IMR-90 (cell line): ENCODE measurements around the gene GPR158. TPM values are rescaled to one million over a fixed set of nuclear protein-coding genes. Genes with fewer than 3 reads are reported as not detected.

Experiments
- ATAC-seq: fragments of 200-7000 bp; cut with Tn5 transposase; 2 replicates; pipeline ENCODE4 v1.9.1; 2020; ENCODE audit warnings: low read depth, mild to moderate bottlenecking, moderate library complexity
- BruUV-seq: library from RNA; stranded (reverse); fragments of 400-500 nt; replicated peaks from 2 replicates; lab custom pipeline; 2021; lab: Mats Ljungman, UMichigan
- CTCF ChIA-PET: fragments of 300-600 bp; formaldehyde crosslinking; extraction: SDS; loops from one replicate; lab custom pipeline; 2021; ENCODE audit warnings: antibody characterized with exemption; lab: Yijun Ruan, JAX
- POLR2A ChIA-PET: fragments of 300-600 bp; sonication (Branson Sonifier 250); formaldehyde crosslinking; loops from one replicate; lab custom pipeline; 2022; ENCODE audit warnings: antibody characterized with exemption; ENCODE audit not compliant: unreplicated experiment; lab: Charles Lee
- DNase-seq: peaks from one replicate; pipeline ENCODE4 v3.0.0; 2013
- H2AFZ ChIP-seq: replicated peaks from 2 replicates; pipeline ENCODE3; 2013; ENCODE audit warnings: low read length, mild to moderate bottlenecking; ENCODE audit not compliant: poor library complexity
- H2AK5ac ChIP-seq: 2 replicates; pipeline ENCODE4 v1.6.1; 2013; ENCODE audit warnings: low read depth, low read length, inconsistent platforms
- H2AK9ac ChIP-seq: replicated peaks from 2 replicates; pipeline ENCODE3; 2013; ENCODE audit warnings: mild to moderate bottlenecking, low read depth, low read length, moderate library complexity; ENCODE audit not compliant: poor library complexity
- H2BK120ac ChIP-seq: 2 replicates; pipeline ENCODE4 v1.6.1; 2013; ENCODE audit warnings: low read depth, low read length, inconsistent platforms
- H2BK15ac ChIP-seq: 3 replicates; pipeline ENCODE4 v1.6.1; 2013; ENCODE audit warnings: low read depth, low read length, inconsistent platforms
- H2BK20ac ChIP-seq: 2 replicates; pipeline ENCODE4 v1.6.1; 2013; ENCODE audit warnings: low read depth, mild to moderate bottlenecking, inconsistent platforms, low read length, moderate library complexity
- H2BK5ac ChIP-seq: 2 replicates; pipeline ENCODE4 v1.6.1; 2013; ENCODE audit warnings: mild to moderate bottlenecking, low read depth, low read length, inconsistent platforms; ENCODE audit not compliant: poor library complexity, severe bottlenecking
- H3K14ac ChIP-seq: replicated peaks from 2 replicates; pipeline ENCODE4 v1.6.1; 2013; ENCODE audit warnings: low read depth, low read length, inconsistent platforms
- H3K18ac ChIP-seq: 2 replicates; pipeline ENCODE4 v1.6.1; 2013; ENCODE audit warnings: low read depth, low read length, control low read depth
- H3K23ac ChIP-seq: 2 replicates; pipeline ENCODE4 v1.6.1; 2013; ENCODE audit warnings: low read depth, low read length, inconsistent platforms
- H3K27ac ChIP-seq: 2 replicates; pipeline ENCODE4 v1.5.1; 2013; ENCODE audit warnings: mild to moderate bottlenecking, control low read depth, low read length; ENCODE audit not compliant: insufficient read depth
- H3K27me3 ChIP-seq: 2 replicates; pipeline ENCODE4 v1.6.1; 2013; ENCODE audit warnings: low read length; ENCODE audit not compliant: control insufficient read depth, insufficient read depth
- H3K36me3 ChIP-seq: 2 replicates; pipeline ENCODE4 v1.6.1; 2013; ENCODE audit warnings: low read length, mixed read lengths; ENCODE audit not compliant: control insufficient read depth, insufficient read depth
- H3K4ac ChIP-seq: 2 replicates; pipeline ENCODE4 v1.6.1; 2013; ENCODE audit warnings: low read depth, low read length, inconsistent platforms
- H3K4me1 ChIP-seq: 2 replicates; pipeline ENCODE4 v1.6.1; 2013; ENCODE audit warnings: low read length, mixed read lengths; ENCODE audit not compliant: control insufficient read depth, insufficient read depth
- H3K4me2 ChIP-seq: 2 replicates; pipeline ENCODE4 v1.6.1; 2013; ENCODE audit warnings: low read depth, mild to moderate bottlenecking, control low read depth, low read length, moderate library complexity
- H3K4me3 ChIP-seq: 2 replicates; pipeline ENCODE4 v1.5.1; 2013; ENCODE audit warnings: low read depth, mild to moderate bottlenecking, control low read depth, low read length, moderate library complexity; ENCODE audit not compliant: insufficient read depth
- H3K56ac ChIP-seq: 2 replicates; pipeline ENCODE4 v1.6.1; 2013; ENCODE audit warnings: low read length, inconsistent platforms; ENCODE audit not compliant: insufficient read depth; ENCODE audit errors: extremely low read depth
- H3K79me1 ChIP-seq, 2 experiments: 2 replicates each; pipeline ENCODE4 v1.6.1; 2013; ENCODE audit warnings: low read length in 2 of 2, inconsistent platforms in 1 of 2, low read depth in 1 of 2
- H3K9ac ChIP-seq: 2 replicates; pipeline ENCODE4 v1.6.1; 2013; ENCODE audit warnings: low read depth, low read length, control low read depth
- H3K9me1 ChIP-seq: 2 replicates; pipeline ENCODE4 v1.6.1; 2013; ENCODE audit warnings: low read length, inconsistent platforms; ENCODE audit not compliant: insufficient read depth
- H3K9me3 ChIP-seq: 2 replicates; pipeline ENCODE4 v1.6.1; 2013; ENCODE audit warnings: low read length; ENCODE audit not compliant: control insufficient read depth, insufficient read depth
- H4K20me1 ChIP-seq: 2 replicates; pipeline ENCODE4 v1.6.1; 2013; ENCODE audit warnings: low read length, inconsistent platforms; ENCODE audit not compliant: insufficient read depth
- H4K5ac ChIP-seq: 2 replicates; pipeline ENCODE4 v1.6.1; 2013; ENCODE audit warnings: mild to moderate bottlenecking, low read depth, low read length, control low read depth
- H4K8ac ChIP-seq, 2 experiments: 2 replicates each; pipeline ENCODE4 v1.6.1; 2013; ENCODE audit warnings: low read depth in 2 of 2, low read length in 2 of 2, control low read depth in 1 of 2, inconsistent platforms in 1 of 2
- H4K91ac ChIP-seq: 2 replicates; pipeline ENCODE4 v1.6.1; 2013; ENCODE audit warnings: low read depth, low read length, inconsistent platforms; ENCODE audit not compliant: insufficient read depth
- BHLHE40 ChIP-seq: fragments of 150-350 bp; IDR thresholded peaks from 2 replicates; pipeline ENCODE4 v1.6.1; 2016; ENCODE audit warnings: mild to moderate bottlenecking, low read depth, low read length
- CEBPB ChIP-seq: IDR thresholded peaks from 2 replicates; pipeline ENCODE4 v1.6.1; 2012; ENCODE audit warnings: low read depth, low read length, improper control_type of control experiment
- CTCF ChIP-seq: conservative IDR thresholded peaks from 2 replicates; pipeline ENCODE4 v1.5.1; 2012; ENCODE audit warnings: mild to moderate bottlenecking, low read depth, low read length, improper control_type of control experiment
- FOS ChIP-seq: fragments of 150-350 bp; IDR thresholded peaks from 2 replicates; pipeline ENCODE4 v1.6.1; 2016; ENCODE audit warnings: low read depth, low read length
- MAFK ChIP-seq: IDR thresholded peaks from 2 replicates; pipeline ENCODE4 v1.6.1; 2012; ENCODE audit warnings: low read depth, low read length, improper control_type of control experiment
- MAZ ChIP-seq: IDR thresholded peaks from 2 replicates; pipeline ENCODE4 v1.6.1; 2012; ENCODE audit warnings: low read depth, mild to moderate bottlenecking, low read length, improper control_type of control experiment, moderate library complexity, borderline replicate concordance
- MXI1 ChIP-seq: IDR thresholded peaks from 2 replicates; pipeline ENCODE4 v1.6.1; 2012; ENCODE audit warnings: low read depth, mild to moderate bottlenecking, low read length, moderate library complexity, borderline replicate concordance
- NFE2L2 ChIP-seq: fragments of 150-350 bp; IDR thresholded peaks from 2 replicates; pipeline ENCODE4 v1.6.1; 2016; ENCODE audit warnings: low read depth, mild to moderate bottlenecking, low read length
- POLR2A ChIP-seq: IDR thresholded peaks from 2 replicates; pipeline ENCODE4 v1.6.1; 2012; ENCODE audit warnings: mild to moderate bottlenecking, low read depth, low read length
- RAD21 ChIP-seq: IDR thresholded peaks from 2 replicates; pipeline ENCODE4 v1.6.1; 2012; ENCODE audit warnings: low read length, improper control_type of control experiment
- SMC3 ChIP-seq: fragments of 150-350 bp; IDR thresholded peaks from 2 replicates; pipeline ENCODE4 v1.6.1; 2016; ENCODE audit warnings: low read depth, mild to moderate bottlenecking, antibody characterized with exemption, low read length, moderate library complexity
- WGBS, 2 experiments: methylation state at CpG; one replicate each; pipeline versions ENCODE4 v1.1.5 to v1.1.7; 2013; ENCODE audit warnings: missing lambda C conversion rate in 2 of 2; ENCODE audit not compliant: insufficient read length in 1 of 2; ENCODE audit errors: extremely low coverage in 2 of 2; 5-methylcytosine and 5-hydroxymethylcytosine counted together
- dilution Hi-C: fragments of 300-500 bp; cut with HindIII; formaldehyde crosslinking; loops from one replicate; pipeline ENCODE4 v1.14.3; 2018; ENCODE audit warnings: low sequenced_read_pairs; ENCODE audit not compliant: unreplicated experiment
- in situ Hi-C: fragments of 300-500 bp; cut with MboI; formaldehyde crosslinking; loops from 3 replicates; pipeline ENCODE4 v1.14.3; 2019; ENCODE audit warnings: low sequenced_read_pairs, inconsistent platforms, mixed read lengths
- intact Hi-C: fragments of 100-400 bp; cut with micrococcal nuclease; formaldehyde crosslinking; loops from 2 replicates; pipeline ENCODE4 v1.10.0; 2022
- polyA plus RNA-seq, 3 experiments: library from polyadenylated mRNA; depleted of rRNA; stranded (reverse); fragments of >200 nt; gene quantifications; 2 replicates each; pipeline ENCODE4 v1.2.3, GENCODE V29; 2012; ENCODE audit warnings: low replicate concordance in 1 of 3
- total RNA-seq: library from RNA; depleted of rRNA; stranded (reverse); fragments of >200 nt; gene quantifications from 2 replicates; pipeline ENCODE4 v1.2.3, GENCODE V29; 2012
- TF ChIP-seq, protein P1 (sequence below): fragments of 150-350 bp; IDR thresholded peaks from 2 replicates; pipeline ENCODE4 v1.6.1; 2016; ENCODE audit warnings: low read depth, mild to moderate bottlenecking, low read length, moderate library complexity, borderline replicate concordance
- TF ChIP-seq, protein P2 (sequence below): fragments of 150-350 bp; IDR thresholded peaks from 2 replicates; pipeline ENCODE4 v1.6.1; 2017; ENCODE audit warnings: mild to moderate bottlenecking, antibody characterized with exemption, low read length, low read depth

The GPR158 gene
- total and polyA plus RNA-seq, 2 of the 4 experiments (the other 2 are of a cell fraction): not detected

DNA sequence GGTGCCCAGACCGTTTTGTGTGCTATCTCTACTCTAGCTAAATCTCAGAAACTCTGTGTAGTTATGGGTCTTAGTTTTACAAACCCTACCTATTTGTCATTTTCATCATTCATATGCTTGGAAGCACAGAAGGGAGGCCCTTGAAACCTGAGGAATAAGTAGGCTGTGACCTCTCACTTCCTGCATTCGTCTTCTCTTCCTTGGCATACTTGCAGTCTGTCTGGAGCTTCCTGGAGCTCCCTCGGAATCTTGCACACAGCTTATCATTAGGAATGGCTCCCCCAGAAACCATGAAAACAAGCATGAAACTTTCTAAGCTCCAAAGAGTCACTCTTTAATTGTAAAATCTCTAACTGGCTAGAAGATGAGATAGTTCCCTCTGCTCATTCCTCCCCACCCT, 382.3 kb downstream of the GPR158 start:
- DNase-seq (no peak), ATAC-seq (no peak)
- Histone ChIP-seq H3K14ac (no peak overlapping the region), H2BK20ac (no peak overlapping the region), H4K5ac (no peak overlapping the region), H3K4me3 (no peak overlapping the region), H3K9me1 (no peaks in the 10 kb centered on the region), H2AK9ac (no peak overlapping the region), H4K8ac (no peak overlapping the region), H3K18ac (no peak overlapping the region), H2BK120ac (no peak overlapping the region), H2BK15ac (no peak overlapping the region), H3K79me1 (no peaks in the 10 kb centered on the region), H3K56ac (no peak overlapping the region), H2AFZ (no peak overlapping the region), H3K9ac (no peak overlapping the region), H3K36me3 (no peaks in the 10 kb centered on the region), H3K27me3 (no peaks in the 10 kb centered on the region), H4K91ac (no peak overlapping the region), H3K27ac (no peak overlapping the region), H3K4me1 (no peaks in the 10 kb centered on the region), H2BK5ac (no peak overlapping the region), H3K4ac (no peak overlapping the region), H2AK5ac (no peak overlapping the region), H3K9me3 (peaks cover 2% of the 10 kb centered on the region), H3K4me2 (no peak overlapping the region), H3K23ac (no peak overlapping the region), H4K20me1 (no peaks in the 10 kb centered on the region)
- CTCF ChIA-PET: no interaction called here
- POLR2A ChIA-PET: no interaction called here
- no TSS peak for BruUV-seq
- dilution Hi-C loops: no loop called here
- TF ChIP-seq MXI1: no peak
- TF ChIP-seq CTCF: no peak
- no peak for TF ChIP-seq SMC3
- no peak for TF ChIP-seq POLR2A
- TF ChIP-seq BHLHE40: no peak
- TF ChIP-seq MAFK: no peak
- TF ChIP-seq, protein P1, sequence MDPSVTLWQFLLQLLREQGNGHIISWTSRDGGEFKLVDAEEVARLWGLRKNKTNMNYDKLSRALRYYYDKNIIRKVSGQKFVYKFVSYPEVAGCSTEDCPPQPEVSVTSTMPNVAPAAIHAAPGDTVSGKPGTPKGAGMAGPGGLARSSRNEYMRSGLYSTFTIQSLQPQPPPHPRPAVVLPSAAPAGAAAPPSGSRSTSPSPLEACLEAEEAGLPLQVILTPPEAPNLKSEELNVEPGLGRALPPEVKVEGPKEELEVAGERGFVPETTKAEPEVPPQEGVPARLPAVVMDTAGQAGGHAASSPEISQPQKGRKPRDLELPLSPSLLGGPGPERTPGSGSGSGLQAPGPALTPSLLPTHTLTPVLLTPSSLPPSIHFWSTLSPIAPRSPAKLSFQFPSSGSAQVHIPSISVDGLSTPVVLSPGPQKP: no peak
- TF ChIP-seq, protein P2, sequence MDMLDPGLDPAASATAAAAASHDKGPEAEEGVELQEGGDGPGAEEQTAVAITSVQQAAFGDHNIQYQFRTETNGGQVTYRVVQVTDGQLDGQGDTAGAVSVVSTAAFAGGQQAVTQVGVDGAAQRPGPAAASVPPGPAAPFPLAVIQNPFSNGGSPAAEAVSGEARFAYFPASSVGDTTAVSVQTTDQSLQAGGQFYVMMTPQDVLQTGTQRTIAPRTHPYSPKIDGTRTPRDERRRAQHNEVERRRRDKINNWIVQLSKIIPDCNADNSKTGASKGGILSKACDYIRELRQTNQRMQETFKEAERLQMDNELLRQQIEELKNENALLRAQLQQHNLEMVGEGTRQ: no peak
- no peak for TF ChIP-seq CEBPB
- TF ChIP-seq NFE2L2: no peak
- TF ChIP-seq FOS: no peak
- no peak for TF ChIP-seq RAD21
- no peak for TF ChIP-seq MAZ
- 17% methylated on average over 1 of the region's 3 CpGs; no CpG with 5 or more reads in 1 of the 2 experiments for whole genome bisulfite sequencing, 2 experiments
- in situ Hi-C loops: no loop called here
- intact Hi-C loops: no loop called here
